ENCODE results near the gene NACA.

DNA sequence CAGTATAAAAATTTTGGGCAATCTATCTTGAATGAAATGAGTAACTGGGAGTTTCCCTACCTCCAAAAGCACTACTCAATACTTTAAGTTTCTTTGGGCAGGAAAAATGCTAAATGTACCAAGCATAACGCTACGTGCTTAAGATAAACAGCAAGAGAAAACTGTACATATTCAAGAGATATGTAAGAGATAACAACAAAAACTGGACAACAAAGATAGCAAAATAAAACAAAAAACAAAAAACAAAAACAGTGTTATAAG, 57.0 kb downstream of the NACA start:
- TF ChIP-seq, protein P1, sequence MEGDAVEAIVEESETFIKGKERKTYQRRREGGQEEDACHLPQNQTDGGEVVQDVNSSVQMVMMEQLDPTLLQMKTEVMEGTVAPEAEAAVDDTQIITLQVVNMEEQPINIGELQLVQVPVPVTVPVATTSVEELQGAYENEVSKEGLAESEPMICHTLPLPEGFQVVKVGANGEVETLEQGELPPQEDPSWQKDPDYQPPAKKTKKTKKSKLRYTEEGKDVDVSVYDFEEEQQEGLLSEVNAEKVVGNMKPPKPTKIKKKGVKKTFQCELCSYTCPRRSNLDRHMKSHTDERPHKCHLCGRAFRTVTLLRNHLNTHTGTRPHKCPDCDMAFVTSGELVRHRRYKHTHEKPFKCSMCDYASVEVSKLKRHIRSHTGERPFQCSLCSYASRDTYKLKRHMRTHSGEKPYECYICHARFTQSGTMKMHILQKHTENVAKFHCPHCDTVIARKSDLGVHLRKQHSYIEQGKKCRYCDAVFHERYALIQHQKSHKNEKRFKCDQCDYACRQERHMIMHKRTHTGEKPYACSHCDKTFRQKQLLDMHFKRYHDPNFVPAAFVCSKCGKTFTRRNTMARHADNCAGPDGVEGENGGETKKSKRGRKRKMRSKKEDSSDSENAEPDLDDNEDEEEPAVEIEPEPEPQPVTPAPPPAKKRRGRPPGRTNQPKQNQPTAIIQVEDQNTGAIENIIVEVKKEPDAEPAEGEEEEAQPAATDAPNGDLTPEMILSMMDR (IDR thresholded peaks at IDR 0.05), result no peak
- TF ChIP-seq POLR2A (IDR thresholded peaks at IDR 0.05) (no peak), POLR2AphosphoS5 (IDR thresholded peaks at IDR 0.05; ENCODE audit: insufficient read depth in 1 of 2, low read depth in 1 of 2) (no peak)

Data from vagina (tissue), 2 donors.